CD4-positive, alpha-beta memory T cell (primary cell): ENCODE measurements around the gene ALLC. TPM values are rescaled to one million over a fixed set of nuclear protein-coding genes. Genes with fewer than 3 reads are reported as not detected.

Experiments
- CTCF ChIA-PET: fragments of 350-600 bp; sonication (Branson Sonifier 250); formaldehyde crosslinking; loops from one replicate; lab custom pipeline; 2021; ENCODE audit warnings: inconsistent platforms; ENCODE audit not compliant: partially characterized antibody; lab: Charles Lee
- POLR2A ChIA-PET: fragments of 350-600 bp; sonication (Branson Sonifier 250); formaldehyde crosslinking; loops from one replicate; lab custom pipeline; 2021; ENCODE audit not compliant: partially characterized antibody; lab: Charles Lee
- DNase-seq, 5 donors: peaks; one replicate each; pipeline versions ENCODE4 v3.0.0 to v3.0.0-alpha.2; 2020 to 2022; ENCODE audit warnings: mixed read lengths in 1 of 5
- H3K27ac ChIP-seq: one replicate; pipeline ENCODE4 v1.7.0; 2013; ENCODE audit warnings: low read depth, low read length
- H3K27me3 ChIP-seq: 2 replicates; pipeline ENCODE4 v1.7.0; 2013; ENCODE audit warnings: mild to moderate bottlenecking, low read length, moderate library complexity; ENCODE audit not compliant: insufficient read depth
- H3K36me3 ChIP-seq: 2 replicates; pipeline ENCODE4 v1.7.0; 2013; ENCODE audit warnings: mild to moderate bottlenecking, low read length, moderate library complexity; ENCODE audit not compliant: insufficient read depth
- H3K4me1 ChIP-seq: 2 replicates; pipeline ENCODE4 v1.7.0; 2013; ENCODE audit warnings: mild to moderate bottlenecking, low read length, moderate library complexity; ENCODE audit not compliant: insufficient read depth
- H3K4me3 ChIP-seq, 2 donors: one replicate each; pipeline ENCODE4 v1.7.0; 2013; ENCODE audit warnings: low read length in 2 of 2, mild to moderate bottlenecking in 1 of 2
- H3K9me3 ChIP-seq, 2 donors: one replicate each; pipeline ENCODE4 v1.7.0; 2013; ENCODE audit warnings: low read length in 2 of 2, control low read depth in 1 of 2; ENCODE audit not compliant: control insufficient read depth in 1 of 2
- H3K27ac Mint-ChIP-seq, 7 donors: one replicate each; pipeline ENCODE4 v1.8.0; 2020 to 2021; ENCODE audit warnings: mixed read lengths in 7 of 7, mild to moderate bottlenecking in 6 of 7, inconsistent platforms in 3 of 7, moderate library complexity in 3 of 7
- H3K27me3 Mint-ChIP-seq, 2 donors: one replicate each; pipeline ENCODE4 v1.8.0; 2020 to 2021; ENCODE audit warnings: mixed read lengths in 2 of 2
- H3K36me3 Mint-ChIP-seq, 2 donors: one replicate each; pipeline ENCODE4 v1.8.0; 2020 to 2021; ENCODE audit warnings: mixed read lengths in 2 of 2, inconsistent platforms in 1 of 2, mild to moderate bottlenecking in 1 of 2
- H3K4me1 Mint-ChIP-seq, 4 donors: one replicate each; pipeline ENCODE4 v1.8.0; 2020 to 2021; ENCODE audit warnings: mixed read lengths in 4 of 4, mild to moderate bottlenecking in 1 of 4
- H3K4me3 Mint-ChIP-seq, 8 donors: one replicate each; pipeline ENCODE4 v1.8.0; 2020 to 2021; ENCODE audit warnings: mixed read lengths in 8 of 8, mild to moderate bottlenecking in 7 of 8, moderate library complexity in 6 of 8, inconsistent platforms in 3 of 8
- H3K9me3 Mint-ChIP-seq, 8 donors: one replicate each; pipeline ENCODE4 v1.8.0; 2020 to 2021; ENCODE audit warnings: mixed read lengths in 8 of 8, mild to moderate bottlenecking in 5 of 8, inconsistent platforms in 3 of 8, moderate library complexity in 1 of 8
- intact Hi-C: fragments of 100-400 bp; cut with micrococcal nuclease; formaldehyde crosslinking; loops from one replicate; pipeline ENCODE4 v1.15.1; 2023
- polyA plus RNA-seq, 2 donors: library from polyadenylated mRNA; unstranded; fragments of 300-500 nt; fragmentation: Illumina TruSeq; gene quantifications; one replicate each; pipeline ENCODE4 v1.2.3, GENCODE V29; 2021
- total RNA-seq, 2 experiments: library from RNA; stranded (reverse); gene quantifications; one replicate each; pipeline ENCODE4 v1.2.3, GENCODE V29; 2021

Gene ALLC
- total and polyA plus RNA-seq, 4 experiments from 2014 or later: not detected

GRCh38 chr2:3664925-3665324 is 6.9 kb downstream of the ALLC start:
- Histone ChIP-seq H3K9me3 (no peaks in the 10 kb centered on the region), H3K27me3 (no peaks in the 10 kb centered on the region), H3K4me3 (no peak overlapping the region), H3K36me3 (no peaks in the 10 kb centered on the region), H3K27ac (no peak overlapping the region), H3K4me1 (peaks cover 6% of the 10 kb centered on the region)
- peaks cover 2% of the 10 kb centered on the region in 2 donors for H3K27me3 Mint-ChIP-seq
- H3K27ac Mint-ChIP-seq: no peak overlapping the region
- CTCF ChIA-PET: interaction anchor here (0.7 to 0.8 kb wide), 2 partner anchors 12 to 241 kb away, joined by 3 read pairs; no protein-coding TSS in a partner anchor
- peaks cover 0 to 2% (median 0%) of the 10 kb centered on the region in 8 donors for H3K9me3 Mint-ChIP-seq
- no peak overlapping the region for H3K4me3 Mint-ChIP-seq
- POLR2A ChIA-PET: no interaction called here
- no peak for DNase-seq
- intact Hi-C loops: no loop called here
- H3K36me3 Mint-ChIP-seq: no peaks in the 10 kb centered on the region
- peaks cover 3 to 20% (median 9%) of the 10 kb centered on the region in 4 donors for H3K4me1 Mint-ChIP-seq

GRCh38 chr2:3665886-3666612 is 8.0 kb downstream of the ALLC start:
- Mint-ChIP-seq H3K27ac (peak overlapping the region in 1 of 7 donors; percentile 66), H3K36me3 (no peaks in the 10 kb centered on the region), H3K9me3 (no peaks in the 10 kb centered on the region), H3K4me1 (peaks cover 0 to 9% (median under 1%) of the 10 kb centered on the region in 4 donors), H3K4me3 (no peak overlapping the region), H3K27me3 (peaks cover 2% of the 10 kb centered on the region in 2 donors)
- intact Hi-C loops: no loop called here
- Histone ChIP-seq H3K27ac (no peak overlapping the region), H3K9me3 (no peaks in the 10 kb centered on the region), H3K4me1 (peaks cover 6% of the 10 kb centered on the region), H3K36me3 (no peaks in the 10 kb centered on the region), H3K27me3 (no peaks in the 10 kb centered on the region), H3K4me3 (no peak overlapping the region)
- CTCF ChIA-PET: interaction anchor here (1.0 kb wide), 1 partner anchor 14 kb away, joined by 3 read pairs; no protein-coding TSS in a partner anchor
- DNase-seq: no peak
- POLR2A ChIA-PET: no interaction called here

- Histone ChIP-seq H3K27me3 (no peaks in the 10 kb centered on the region), H3K27ac (no peak overlapping the region), H3K4me1 (peaks cover 4% of the 10 kb centered on the region), H3K36me3 (no peaks in the 10 kb centered on the region), H3K4me3 (no peak overlapping the region), H3K9me3 (no peaks in the 10 kb centered on the region)
- peaks cover 2% of the 10 kb centered on the region in 2 donors for H3K27me3 Mint-ChIP-seq
- peaks cover 0 to 6% (median under 1%) of the 10 kb centered on the region in 4 donors for H3K4me1 Mint-ChIP-seq
- DNase-seq: no peak
- POLR2A ChIA-PET: no interaction called here
- H3K4me3 Mint-ChIP-seq: no peak overlapping the region
- no peaks in the 10 kb centered on the region for H3K9me3 Mint-ChIP-seq
- H3K36me3 Mint-ChIP-seq: no peaks in the 10 kb centered on the region
- intact Hi-C loops: no loop called here
- CTCF ChIA-PET: interaction anchor here (1.0 kb wide), 1 partner anchor 15 kb away, joined by 3 read pairs; no protein-coding TSS in a partner anchor
- H3K27ac Mint-ChIP-seq: peak overlapping the region in 1 of 7 donors; percentile 66
Observed at GRCh38 chr2:3666613-3666975, 8.6 kb downstream of the ALLC start.

GRCh38 chr2:3667151-3667631 is 9.2 kb downstream of the ALLC start:
- Mint-ChIP-seq H3K9me3 (no peaks in the 10 kb centered on the region), H3K27me3 (peaks cover 2% of the 10 kb centered on the region in 2 donors), H3K4me3 (peak overlapping the region in 1 of 8 donors; percentile 41), H3K27ac (no peak overlapping the region), H3K4me1 (peaks cover 0 to 2% (median 0%) of the 10 kb centered on the region in 4 donors), H3K36me3 (no peaks in the 10 kb centered on the region)
- no peaks in the 10 kb centered on the region for H3K4me1 ChIP-seq
- no peaks in the 10 kb centered on the region for H3K27me3 ChIP-seq
- DNase-seq: no peak
- no peaks in the 10 kb centered on the region for H3K36me3 ChIP-seq
- no peak overlapping the region for H3K27ac ChIP-seq
- POLR2A ChIA-PET: no interaction called here
- CTCF ChIA-PET: interaction anchor here (1.0 to 1.4 kb wide), 2 partner anchors 13 to 16 kb away, joined by 3 read pairs; no protein-coding TSS in a partner anchor
- no peak overlapping the region for H3K4me3 ChIP-seq
- intact Hi-C loops: no loop called here
- H3K9me3 ChIP-seq: no peaks in the 10 kb centered on the region

GRCh38 chr2:3669656-3670055 is 11.7 kb downstream of the ALLC start:
- Histone ChIP-seq H3K4me3 (no peak overlapping the region), H3K27me3 (no peaks in the 10 kb centered on the region), H3K9me3 (no peaks in the 10 kb centered on the region), H3K27ac (no peak overlapping the region), H3K4me1 (no peaks in the 10 kb centered on the region), H3K36me3 (no peaks in the 10 kb centered on the region)
- intact Hi-C loops: no loop called here
- no peaks in the 10 kb centered on the region for H3K9me3 Mint-ChIP-seq
- ChIA-PET CTCF (no interaction called here), POLR2A (no interaction called here)
- H3K4me1 Mint-ChIP-seq: no peaks in the 10 kb centered on the region
- no peaks in the 10 kb centered on the region for H3K36me3 Mint-ChIP-seq
- H3K4me3 Mint-ChIP-seq: no peak overlapping the region
- DNase-seq: no peak
- H3K27ac Mint-ChIP-seq: no peak overlapping the region
- peaks cover 2 to 4% of the 10 kb centered on the region in 2 donors for H3K27me3 Mint-ChIP-seq

GRCh38 chr2:3670376-3670775 is 12.4 kb downstream of the ALLC start:
- Mint-ChIP-seq H3K27ac (peak overlapping the region in 1 of 7 donors; percentile 41), H3K27me3 (peaks cover 2 to 5% of the 10 kb centered on the region in 2 donors), H3K36me3 (no peaks in the 10 kb centered on the region), H3K9me3 (no peaks in the 10 kb centered on the region), H3K4me3 (no peak overlapping the region), H3K4me1 (no peaks in the 10 kb centered on the region)
- H3K9me3 ChIP-seq: no peaks in the 10 kb centered on the region
- no peak overlapping the region for H3K4me3 ChIP-seq
- DNase-seq: no peak
- H3K36me3 ChIP-seq: no peaks in the 10 kb centered on the region
- ChIA-PET POLR2A (no interaction called here), CTCF (no interaction called here)
- H3K27me3 ChIP-seq: no peaks in the 10 kb centered on the region
- no peak overlapping the region for H3K27ac ChIP-seq
- H3K4me1 ChIP-seq: no peaks in the 10 kb centered on the region
- intact Hi-C loops: no loop called here

GRCh38 chr2:3670941-3671340 is 12.9 kb downstream of the ALLC start:
- Histone ChIP-seq H3K27me3 (no peaks in the 10 kb centered on the region), H3K36me3 (no peaks in the 10 kb centered on the region), H3K4me1 (no peaks in the 10 kb centered on the region), H3K27ac (no peak overlapping the region), H3K9me3 (no peaks in the 10 kb centered on the region), H3K4me3 (no peak overlapping the region)
- CTCF ChIA-PET: no interaction called here
- intact Hi-C loops: no loop called here
- DNase-seq: no peak
- peaks cover 2 to 5% of the 10 kb centered on the region in 2 donors for H3K27me3 Mint-ChIP-seq
- POLR2A ChIA-PET: no interaction called here
- no peaks in the 10 kb centered on the region for H3K36me3 Mint-ChIP-seq
- H3K27ac Mint-ChIP-seq: no peak overlapping the region
- no peak overlapping the region for H3K4me3 Mint-ChIP-seq
- H3K4me1 Mint-ChIP-seq: no peaks in the 10 kb centered on the region
- no peaks in the 10 kb centered on the region for H3K9me3 Mint-ChIP-seq
